A673 (cell line): Measurements from ENCODE around the gene RPS2. TPM values are rescaled to one million over a fixed set of nuclear protein-coding genes. Genes with fewer than 3 reads are reported as not detected.

ENCODE experiments used
- BruUV-seq: library from RNA; stranded (reverse); fragments of 400-500 nt; replicated peaks from 2 replicates; lab custom pipeline; 2021; lab: Mats Ljungman, UMichigan
- CTCF ChIA-PET: fragments of 300-600 bp; sonication (Branson Sonifier 250); formaldehyde crosslinking; loops from one replicate; lab custom pipeline; 2022; ENCODE audit warnings: antibody characterized with exemption; lab: Charles Lee
- POLR2A ChIA-PET: fragments of 300-600 bp; sonication (Branson Sonifier 250); formaldehyde crosslinking; loops from one replicate; lab custom pipeline; 2022; ENCODE audit warnings: antibody characterized with exemption; ENCODE audit not compliant: low non-redundant PET; lab: Charles Lee
- DNase-seq: peaks from one replicate; pipeline ENCODE4 v3.0.0-alpha.2; 2015; ENCODE audit warnings: low spot score
- H3K27ac ChIP-seq: fragments of 200-600 bp; sonication (generic); 2 replicates; pipeline ENCODE4 v1.5.1; 2016; ENCODE audit warnings: mixed run types, low read depth, mild to moderate bottlenecking, mixed read lengths, antibody characterized with exemption, low read length; ENCODE audit not compliant: poor library complexity, severe bottlenecking
- H3K27me3 ChIP-seq: fragments of 200-600 bp; sonication (generic); replicated peaks from 2 replicates; pipeline ENCODE4 v1.6.1; 2017; ENCODE audit warnings: mixed run types, low read depth, mild to moderate bottlenecking, mixed read lengths, antibody characterized with exemption, low read length; ENCODE audit not compliant: insufficient read depth, poor library complexity
- H3K36me3 ChIP-seq: fragments of 200-600 bp; sonication (generic); 2 replicates; pipeline ENCODE4 v1.6.1; 2016; ENCODE audit warnings: mixed run types, mild to moderate bottlenecking, mixed read lengths, antibody characterized with exemption, low read length; ENCODE audit not compliant: insufficient read depth, poor library complexity, severe bottlenecking
- H3K4me1 ChIP-seq: fragments of 200-600 bp; sonication (generic); 2 replicates; pipeline ENCODE4 v1.6.1; 2017; ENCODE audit warnings: mixed run types, mild to moderate bottlenecking, mixed read lengths, antibody characterized with exemption, low read length; ENCODE audit not compliant: insufficient read depth, poor library complexity, severe bottlenecking
- H3K4me3 ChIP-seq: fragments of 200-600 bp; sonication (generic); 2 replicates; pipeline ENCODE4 v1.5.1; 2016; ENCODE audit warnings: low read depth, mixed run types, mild to moderate bottlenecking, mixed read lengths, low read length; ENCODE audit not compliant: poor library complexity, severe bottlenecking
- H3K9me3 ChIP-seq: fragments of 200-600 bp; sonication (generic); 2 replicates; pipeline ENCODE4 v1.6.1; 2016; ENCODE audit warnings: mixed run types, low read depth, mild to moderate bottlenecking, mixed read lengths, antibody characterized with exemption, low read length; ENCODE audit not compliant: poor library complexity, severe bottlenecking
- CTCF ChIP-seq: fragments of 300-800, 200-600 bp; sonication (generic); conservative IDR thresholded peaks from 2 replicates; pipeline ENCODE4 v1.5.1; 2017; ENCODE audit warnings: low read depth, mild to moderate bottlenecking, antibody characterized with exemption, low read length, moderate library complexity, mixed read lengths
- EZH2 ChIP-seq: fragments of 200-600 bp; sonication (generic); IDR thresholded peaks from 2 replicates; pipeline ENCODE4 v1.6.1; 2017; ENCODE audit warnings: borderline replicate concordance, low read depth, mild to moderate bottlenecking, mixed read lengths, antibody characterized with exemption, low read length; ENCODE audit not compliant: poor library complexity, severe bottlenecking
- intact Hi-C: fragments of 100-400 bp; cut with micrococcal nuclease; formaldehyde crosslinking; loops from one replicate; pipeline ENCODE4 v1.10.0; 2022; ENCODE audit not compliant: unreplicated experiment
- total RNA-seq: library from RNA; stranded (reverse); gene quantifications from 2 replicates; pipeline ENCODE4 v1.2.3, GENCODE V29; 2021

RPS2 gene
- total RNA-seq, 1 experiment from 2014 or later, result 3,326 TPM

GRCh38 chr16:1949507-1949906 lies 15.1 kb downstream of the RPS2 start:
- ChIA-PET CTCF (interaction anchor here (0.7 kb wide), 1 partner anchor 733 kb away, joined by 7 read pairs; the partner anchor contains the start of gene KCTD5), POLR2A (no interaction called here)
- TF ChIP-seq EZH2, result no peak
- TF ChIP-seq CTCF, result no peak
- Histone ChIP-seq H3K4me1 (peaks cover under 1% of the 10 kb centered on the region), H3K9me3 (no peaks in the 10 kb centered on the region), H3K27me3 (no peaks in the 10 kb centered on the region), H3K4me3 (no peak overlapping the region), H3K27ac (no peak overlapping the region), H3K36me3 (no peaks in the 10 kb centered on the region)
- no TSS peak for BruUV-seq
- no peak for DNase-seq
- intact Hi-C loops, result no loop called here

- H3K4me3 ChIP-seq, result no peak overlapping the region
- TF ChIP-seq EZH2, result no peak
- no peak for TF ChIP-seq CTCF
- BruUV-seq, result no TSS peak
- no peak for DNase-seq
- no peaks in the 10 kb centered on the region for H3K36me3 ChIP-seq
- intact Hi-C loops, result no loop called here
- no peaks in the 10 kb centered on the region for H3K27me3 ChIP-seq
- H3K9me3 ChIP-seq, result no peaks in the 10 kb centered on the region
- POLR2A ChIA-PET, result no interaction called here
- CTCF ChIA-PET, result interaction anchor here (0.6 kb wide), 1 partner anchor 59 kb away, joined by 4 read pairs; no protein-coding TSS in a partner anchor
- H3K27ac ChIP-seq, result no peak overlapping the region
- peaks cover 13% of the 10 kb centered on the region for H3K4me1 ChIP-seq
These were observed 17.3 kb downstream of the RPS2 start for GRCh38 chr16:1947369-1947670.

DNA sequence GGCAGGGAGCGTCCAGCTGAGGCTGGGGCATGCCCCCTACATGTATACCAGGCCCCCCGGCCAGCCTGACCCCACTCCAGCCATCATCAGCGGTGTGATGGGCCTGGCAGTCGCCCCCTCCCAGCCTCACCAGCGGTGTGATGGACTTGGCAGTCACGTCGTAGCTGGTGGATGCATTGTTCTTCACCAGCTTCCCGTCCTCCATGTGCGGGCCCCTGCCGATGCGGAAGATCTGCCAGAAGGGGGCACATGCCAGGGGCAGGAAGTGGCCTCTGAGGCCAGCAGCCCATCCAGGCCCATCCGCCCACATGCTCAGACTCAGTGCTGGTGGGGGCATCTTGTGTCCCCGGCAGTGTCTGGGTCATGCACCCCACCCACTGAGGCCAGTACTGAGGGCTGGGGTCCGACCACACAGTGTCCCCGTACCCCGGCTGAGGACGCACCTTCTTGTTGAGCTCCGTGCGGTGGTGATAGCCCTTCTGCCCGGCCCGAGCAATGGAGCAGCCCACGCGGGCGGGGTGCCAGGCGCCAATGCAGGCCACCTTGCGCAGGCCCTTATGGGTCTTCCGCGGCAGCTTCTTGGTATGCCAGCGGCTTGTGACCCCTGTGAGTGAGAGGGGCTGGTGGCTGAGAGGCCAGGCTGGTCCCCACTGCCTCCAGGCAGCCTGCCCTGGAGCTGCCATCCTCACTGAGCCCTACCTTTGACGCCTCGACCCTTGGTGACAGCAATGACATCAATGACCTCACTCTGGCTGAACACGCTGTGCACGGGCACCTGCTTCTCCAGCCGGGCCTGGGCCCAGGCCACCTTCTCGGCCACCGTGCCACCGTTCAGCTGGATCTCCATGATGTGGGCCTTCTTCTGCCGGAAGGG lies 17.9 kb downstream of the RPS2 start:
- no peak for TF ChIP-seq CTCF
- no peak for TF ChIP-seq EZH2
- no peaks in the 10 kb centered on the region for H3K9me3 ChIP-seq
- ChIA-PET POLR2A (interaction anchor here (0.6 kb wide), 1 partner anchor 210 kb away, joined by 4 read pairs; no protein-coding TSS in a partner anchor), CTCF (interaction anchor here (0.5 to 0.6 kb wide), 2 partner anchors 59 to 241 kb away, joined by 4 to 5 read pairs; partner anchors contain the start of gene MAPK8IP3)
- no peak overlapping the region for H3K4me3 ChIP-seq
- peaks cover 17% of the 10 kb centered on the region for H3K4me1 ChIP-seq
- H3K36me3 ChIP-seq, result no peaks in the 10 kb centered on the region
- intact Hi-C loops, result no loop called here
- H3K27ac ChIP-seq, result no peak overlapping the region
- H3K27me3 ChIP-seq, result no peaks in the 10 kb centered on the region
- DNase-seq, result no peak
- BruUV-seq, result no TSS peak
